GOT3 (cell line): ENCODE measurements around the gene B3GALT5.

Experiments used
- DNase-seq: peaks from one replicate; lab custom pipeline; 2025; ENCODE audit warnings: mixed read lengths; lab: John Stamatoyannopoulos, UW

B3GALT5 gene

GRCh38 chr21:39696196-39696595, 83.5 kb downstream of the B3GALT5 start:
- DNase-seq: no peak

DNA sequence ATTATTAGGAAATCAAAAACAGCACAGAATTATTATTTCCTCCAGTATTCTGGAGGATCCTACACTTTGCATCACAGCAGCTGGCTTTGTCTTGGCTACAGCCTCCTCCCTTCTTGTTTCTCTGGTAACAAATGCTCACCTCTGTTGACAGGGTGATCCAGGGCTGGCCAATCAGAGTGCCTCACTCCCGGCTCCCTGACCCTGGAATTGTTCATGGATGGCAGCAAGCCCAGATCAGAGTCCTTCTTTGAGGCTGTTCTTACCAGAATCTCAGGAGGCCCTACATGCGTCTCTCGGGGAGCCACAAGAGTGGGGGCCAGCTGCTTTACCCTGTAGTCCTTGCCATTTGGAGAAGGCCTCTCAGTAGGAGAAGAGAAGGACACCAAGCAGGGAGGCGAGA, 83.9 kb downstream of the B3GALT5 start:
- DNase-seq: no peak

- DNase-seq: no peak
Observed at GRCh38 chr21:39700318-39700717, 87.6 kb downstream of the B3GALT5 start.

DNA sequence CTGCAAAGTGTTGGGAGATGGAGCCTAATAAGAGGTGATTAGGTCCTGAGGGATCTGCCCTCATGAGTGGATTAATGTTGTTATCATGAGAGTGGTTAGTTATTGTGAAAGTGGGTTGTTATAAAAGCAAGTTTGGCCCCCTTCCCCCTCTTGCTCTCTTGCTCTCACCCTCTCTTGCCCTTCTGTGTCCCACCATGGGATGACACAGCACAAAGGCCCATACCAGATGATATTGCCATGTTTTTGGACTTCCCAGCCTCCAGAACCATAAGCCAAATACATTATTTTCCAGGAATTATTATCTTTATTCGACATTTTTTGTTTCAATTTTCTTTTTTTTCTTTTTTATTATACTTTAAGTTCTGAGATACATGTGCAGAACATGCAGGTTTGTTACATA, 90.8 kb downstream of the B3GALT5 start:
- DNase-seq: no peak

DNA sequence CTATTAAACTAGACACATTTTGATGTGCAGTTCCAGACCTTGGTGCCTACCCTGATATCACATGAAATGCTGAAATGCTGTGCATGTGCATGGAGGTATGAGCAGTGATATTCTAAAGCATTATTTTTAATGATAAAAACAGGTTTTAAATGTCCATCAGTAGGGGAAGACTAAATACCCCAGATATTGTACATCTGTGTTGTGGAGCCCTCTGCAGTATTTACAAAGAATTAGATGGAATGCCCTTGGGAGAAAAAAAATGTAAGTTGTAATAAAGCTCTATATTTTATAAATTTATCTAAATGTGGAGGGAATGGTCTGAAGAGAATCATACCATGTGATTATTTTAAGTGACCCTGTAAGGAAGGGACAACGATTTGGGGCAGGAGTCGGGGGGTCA, 93.1 kb downstream of the B3GALT5 start:
- DNase-seq: no peak

DNA sequence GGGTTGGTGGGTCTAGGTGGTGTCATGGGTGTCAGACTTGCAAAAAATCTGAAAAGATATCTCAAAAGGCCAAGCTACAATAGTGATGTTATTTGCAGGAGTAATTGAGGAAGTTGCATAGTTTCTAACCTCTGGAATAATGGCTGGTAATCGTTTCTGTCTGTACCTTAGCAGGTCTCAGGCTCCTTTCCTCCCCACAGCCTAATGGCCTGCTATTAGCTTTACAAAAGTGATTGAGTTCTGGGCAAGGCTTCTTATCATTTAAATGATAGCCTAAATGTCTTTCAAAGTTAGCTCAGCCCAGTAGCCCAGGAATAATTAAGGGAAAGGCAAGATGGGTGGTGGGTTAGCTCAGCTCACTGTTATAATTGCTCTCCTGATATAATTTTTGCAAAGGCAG, 94.6 kb downstream of the B3GALT5 start:
- DNase-seq: no peak

DNA sequence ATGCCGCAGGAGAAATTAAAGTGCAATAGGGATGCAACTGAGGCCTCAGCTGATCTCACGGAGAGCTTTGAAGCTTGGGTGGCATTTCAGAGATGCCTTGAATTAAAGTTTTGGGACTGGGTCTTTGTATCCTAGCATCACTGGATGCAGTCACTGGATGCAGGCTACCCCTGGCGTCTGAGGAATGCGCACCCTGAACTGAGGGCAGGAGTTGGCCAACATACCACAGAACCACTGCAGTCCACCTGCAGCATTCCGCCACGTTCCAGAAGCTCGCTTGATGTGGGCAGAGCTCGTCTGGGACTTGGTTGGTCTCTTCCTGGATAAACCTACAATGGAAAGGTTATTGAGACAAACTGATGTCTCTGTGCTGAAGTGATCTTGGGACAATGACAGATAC, 98.1 kb downstream of the B3GALT5 start:
- no peak for DNase-seq

DNA sequence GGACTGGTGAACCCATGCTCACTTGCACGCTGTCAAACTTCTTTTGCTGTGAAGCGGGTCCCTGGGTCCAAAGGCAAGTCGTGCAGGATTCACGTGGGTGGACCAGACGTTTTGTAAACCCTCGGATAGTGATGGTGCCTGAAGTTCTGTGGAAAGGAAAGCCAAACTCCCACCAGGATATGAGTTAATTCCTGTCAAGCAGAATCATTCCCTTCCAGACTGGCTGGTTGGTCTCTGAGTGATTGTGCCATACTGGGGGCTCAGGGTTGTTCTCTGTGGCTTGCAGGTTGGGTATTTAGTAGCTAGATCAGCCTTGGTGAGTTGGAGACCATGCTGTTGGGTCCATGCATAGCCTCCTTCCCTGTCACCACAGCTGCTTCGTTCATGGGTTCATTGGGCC, 99.5 kb downstream of the B3GALT5 start:
- DNase-seq: no peak

DNA sequence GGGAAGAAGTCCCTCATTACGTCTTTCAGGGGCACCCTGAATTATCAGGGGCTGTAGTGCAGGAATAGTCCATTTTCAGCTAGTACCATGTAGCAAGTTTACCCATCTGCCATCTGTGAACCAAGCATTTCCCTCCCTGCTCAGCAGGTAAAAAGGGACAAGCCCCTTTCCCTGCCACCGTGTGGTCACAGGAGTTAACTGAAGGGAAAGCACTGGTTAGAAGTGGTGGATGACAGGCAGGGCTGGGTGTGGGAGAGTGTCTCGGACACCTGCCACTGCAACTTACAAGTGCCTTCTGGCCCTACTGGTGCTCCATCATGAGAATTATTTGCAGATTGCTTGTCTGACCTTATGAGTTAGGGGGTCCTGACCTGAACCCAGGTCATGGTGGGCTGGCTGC, 100.2 kb downstream of the B3GALT5 start:
- no peak for DNase-seq

DNA sequence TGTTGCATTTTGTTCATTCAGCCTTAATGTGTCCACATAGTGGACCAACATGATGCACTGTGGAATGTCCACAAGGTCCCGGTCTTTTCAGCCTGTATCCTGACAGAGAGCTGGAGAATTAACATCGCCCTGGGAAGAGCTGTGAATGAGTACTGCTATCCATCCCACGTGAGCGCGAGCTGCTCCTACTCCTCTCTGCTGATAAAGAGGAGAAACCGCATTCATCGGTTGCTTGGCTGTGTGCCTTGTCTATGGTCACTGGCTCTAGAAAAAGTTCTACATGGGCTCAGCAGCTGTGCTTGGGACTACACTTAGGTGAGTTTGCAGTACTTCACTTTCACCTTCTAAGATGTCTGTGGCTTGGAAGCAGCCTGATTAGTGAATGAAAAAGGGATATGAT, 101.2 kb downstream of the B3GALT5 start:
- no peak for DNase-seq

GRCh38 chr21:39714331-39714730, 101.6 kb downstream of the B3GALT5 start:
- DNase-seq: no peak

DNA sequence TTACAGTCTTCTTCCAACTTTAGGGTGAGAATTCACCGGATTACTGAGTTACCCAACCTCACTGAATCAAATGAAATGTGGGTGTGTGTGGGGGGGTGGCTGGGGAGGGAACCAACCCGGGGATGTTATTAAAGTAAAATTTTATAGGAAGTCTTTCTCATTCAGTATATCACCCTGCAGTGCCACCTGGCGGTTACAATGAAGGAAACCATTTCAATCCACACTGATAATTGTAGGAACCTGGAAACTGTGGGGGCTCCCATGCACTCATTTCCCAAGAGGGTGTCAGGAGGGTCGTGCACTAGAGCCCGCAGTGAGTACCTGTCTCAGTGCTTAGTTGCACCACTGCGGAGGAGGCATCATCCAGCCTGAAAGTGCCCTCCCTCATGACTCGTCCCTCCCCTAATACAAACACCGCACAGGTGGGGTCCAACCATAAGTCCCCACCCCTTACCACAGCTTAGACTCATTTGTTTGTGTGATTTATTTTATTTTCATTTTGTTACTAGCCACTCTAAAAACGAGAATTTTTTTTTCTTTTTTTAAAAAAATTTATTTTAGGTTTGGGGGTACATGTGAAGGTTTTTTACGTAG, 103.2 kb downstream of the B3GALT5 start:
- no peak for DNase-seq

GRCh38 chr21:39720126-39720778, 107.5 kb downstream of the B3GALT5 start:
- DNase-seq: no peak

GRCh38 chr21:39721885-39722284, 109.1 kb downstream of the B3GALT5 start:
- no peak for DNase-seq
